Parathyroid adenoma (tissue), 2 donors: Measurements from ENCODE around the gene FAM53B.
"Not testable (repeated sequence)": the region's sequence is repeated elsewhere in the genome, so short reads cannot be mapped to it uniquely, and the experiment has no call there.

Source experiments
- H2AFZ ChIP-seq: fragments of 300-600 bp; sonication (generic); one replicate; pipeline ENCODE4 v1.7.0; 2017; ENCODE audit warnings: antibody characterized with exemption, mild to moderate bottlenecking
- H3K27ac ChIP-seq: fragments of 300-600 bp; sonication (generic); one replicate; pipeline ENCODE4 v1.7.0; 2017
- H3K27me3 ChIP-seq: fragments of 300-600 bp; sonication (generic); one replicate; pipeline ENCODE4 v1.7.0; 2017; ENCODE audit warnings: low read length; ENCODE audit not compliant: control insufficient read depth, insufficient read depth
- H3K36me3 ChIP-seq: fragments of 300-600 bp; sonication (generic); one replicate; pipeline ENCODE4 v1.7.0; 2017; ENCODE audit warnings: low read length; ENCODE audit not compliant: control insufficient read depth, insufficient read depth
- H3K4me1 ChIP-seq: fragments of 300-600 bp; sonication (generic); one replicate; pipeline ENCODE4 v1.7.0; 2017; ENCODE audit warnings: control low read depth
- H3K4me2 ChIP-seq: fragments of 300-600 bp; sonication (generic); one replicate; pipeline ENCODE4 v1.7.0; 2017; ENCODE audit warnings: low read length
- H3K4me3 ChIP-seq: fragments of 300-600 bp; sonication (generic); one replicate; pipeline ENCODE4 v1.7.0; 2017; ENCODE audit warnings: low read depth, low read length
- H3K79me2 ChIP-seq: fragments of 300-600 bp; sonication (generic); one replicate; pipeline ENCODE4 v1.7.0; 2017; ENCODE audit warnings: control low read depth
- H3K9ac ChIP-seq: fragments of 300-600 bp; sonication (generic); one replicate; pipeline ENCODE4 v1.7.0; 2017; ENCODE audit warnings: mild to moderate bottlenecking
- H3K9me3 ChIP-seq: fragments of 300-600 bp; sonication (generic); one replicate; pipeline ENCODE4 v1.7.0; 2017; ENCODE audit warnings: low read length; ENCODE audit not compliant: control insufficient read depth
- TF ChIP-seq, protein P1 (sequence below): fragments of 300-600 bp; sonication (generic); IDR thresholded peaks from one replicate; pipeline ENCODE4 v1.7.0; 2017; ENCODE audit warnings: antibody characterized with exemption, mild to moderate bottlenecking
- donor health status: primary hyperparathyroidism.

FAM53B gene

GRCh38 chr10:124746992-124747391, 2.8 kb upstream of the FAM53B start:
- no peak overlapping the region for H3K9ac ChIP-seq

GRCh38 chr10:124746447-124746846, 2.3 kb upstream of the FAM53B start:
- not testable (repeated sequence) for H3K4me2 ChIP-seq, H3K9me3 ChIP-seq, H3K27me3 ChIP-seq, H3K36me3 ChIP-seq, H2AFZ ChIP-seq, H3K9ac ChIP-seq, H3K4me3 ChIP-seq, H3K27ac ChIP-seq, H3K79me2 ChIP-seq
- H3K4me1 ChIP-seq: peaks cover 14% of the 10 kb centered on the region

More at GRCh38 chr10:124746992-124747391, 2.8 kb upstream of the FAM53B start:
- H2AFZ ChIP-seq: no peak overlapping the region
- no peak overlapping the region for H3K4me2 ChIP-seq
- H3K79me2 ChIP-seq: no peaks in the 10 kb centered on the region
- H3K9me3 ChIP-seq: no peaks in the 10 kb centered on the region
- TF ChIP-seq, protein P1, sequence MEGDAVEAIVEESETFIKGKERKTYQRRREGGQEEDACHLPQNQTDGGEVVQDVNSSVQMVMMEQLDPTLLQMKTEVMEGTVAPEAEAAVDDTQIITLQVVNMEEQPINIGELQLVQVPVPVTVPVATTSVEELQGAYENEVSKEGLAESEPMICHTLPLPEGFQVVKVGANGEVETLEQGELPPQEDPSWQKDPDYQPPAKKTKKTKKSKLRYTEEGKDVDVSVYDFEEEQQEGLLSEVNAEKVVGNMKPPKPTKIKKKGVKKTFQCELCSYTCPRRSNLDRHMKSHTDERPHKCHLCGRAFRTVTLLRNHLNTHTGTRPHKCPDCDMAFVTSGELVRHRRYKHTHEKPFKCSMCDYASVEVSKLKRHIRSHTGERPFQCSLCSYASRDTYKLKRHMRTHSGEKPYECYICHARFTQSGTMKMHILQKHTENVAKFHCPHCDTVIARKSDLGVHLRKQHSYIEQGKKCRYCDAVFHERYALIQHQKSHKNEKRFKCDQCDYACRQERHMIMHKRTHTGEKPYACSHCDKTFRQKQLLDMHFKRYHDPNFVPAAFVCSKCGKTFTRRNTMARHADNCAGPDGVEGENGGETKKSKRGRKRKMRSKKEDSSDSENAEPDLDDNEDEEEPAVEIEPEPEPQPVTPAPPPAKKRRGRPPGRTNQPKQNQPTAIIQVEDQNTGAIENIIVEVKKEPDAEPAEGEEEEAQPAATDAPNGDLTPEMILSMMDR: no peak
- H3K4me1 ChIP-seq: peaks cover 14% of the 10 kb centered on the region
- no peak overlapping the region for H3K4me3 ChIP-seq
- no peaks in the 10 kb centered on the region for H3K36me3 ChIP-seq
- H3K27me3 ChIP-seq: no peaks in the 10 kb centered on the region
- H3K27ac ChIP-seq: no peak overlapping the region

- Histone ChIP-seq H3K9me3 (no peaks in the 10 kb centered on the region), H3K36me3 (no peaks in the 10 kb centered on the region), H3K4me3 (no peak overlapping the region), H3K9ac (no peak overlapping the region), H3K4me1 (peaks cover 18% of the 10 kb centered on the region), H3K79me2 (no peaks in the 10 kb centered on the region), H3K27me3 (no peaks in the 10 kb centered on the region), H2AFZ (no peak overlapping the region), H3K27ac (peak overlapping the region; percentile 62), H3K4me2 (no peak overlapping the region)
- TF ChIP-seq, protein P1: peak; percentile 56
Measured at GRCh38 chr10:124745673-124746072, 1.5 kb upstream of the FAM53B start.

- H3K79me2 ChIP-seq: peaks cover 4% of the 10 kb centered on the region
- no peaks in the 10 kb centered on the region for H3K9me3 ChIP-seq
- no peaks in the 10 kb centered on the region for H3K36me3 ChIP-seq
- peak overlapping the region; percentile 62 for H3K27ac ChIP-seq
- peak overlapping the region; percentile 50 for H3K4me2 ChIP-seq
- no peak overlapping the region for H3K4me3 ChIP-seq
- no peak overlapping the region for H3K9ac ChIP-seq
- TF ChIP-seq, protein P1: no peak
- H2AFZ ChIP-seq: no peak overlapping the region
- H3K27me3 ChIP-seq: no peaks in the 10 kb centered on the region
- peaks cover 23% of the 10 kb centered on the region for H3K4me1 ChIP-seq
Measured at GRCh38 chr10:124745252-124745651, 1.1 kb upstream of the FAM53B start.

GRCh38 chr10:124743191-124744101, 732 bp downstream of the FAM53B start:
- H2AFZ ChIP-seq: peak overlapping the region; percentile 56
- peaks cover 34% of the 10 kb centered on the region for H3K4me1 ChIP-seq
- H3K79me2 ChIP-seq: peaks cover 19% of the 10 kb centered on the region
- peak overlapping the region; percentile 40 for H3K9ac ChIP-seq
- H3K36me3 ChIP-seq: no peaks in the 10 kb centered on the region
- peak overlapping the region; percentile 65 for H3K27ac ChIP-seq
- peak overlapping the region; percentile 62 for H3K4me3 ChIP-seq
- no peaks in the 10 kb centered on the region for H3K9me3 ChIP-seq
- no peaks in the 10 kb centered on the region for H3K27me3 ChIP-seq
- peak overlapping the region; percentile 88 for H3K4me2 ChIP-seq
- TF ChIP-seq, protein P1: no peak
